ENCODE results near the gene LPP. TPM values are rescaled to one million over a fixed set of nuclear protein-coding genes. Genes with fewer than 3 reads are reported as not detected.

LPP gene
- polyA plus RNA-seq, 2 donors = 10.5 to 12.9 TPM

GRCh38 chr3:188574885-188575284 lies 420.9 kb downstream of the LPP start:
- no peak overlapping the region for H3K4me3 ChIP-seq (ENCODE audit: low read depth in 1 of 2, low read length in 2 of 2)
- 84 to 89% methylated on average over 5 of the region's 5 CpGs for WGBS, 2 donors
- no peaks in the 10 kb centered on the region for H3K4me1 ChIP-seq (ENCODE audit: control insufficient read depth in 2 of 2, insufficient read depth in 2 of 2, low read length in 1 of 2)
- peaks cover 0 to 2% of the 10 kb centered on the region in 2 donors for H3K9me3 ChIP-seq (ENCODE audit: control insufficient read depth in 2 of 2, insufficient read depth in 1 of 2, low read depth in 1 of 2, low read length in 1 of 2)
- peaks cover 0 to 3% of the 10 kb centered on the region in 2 donors for H3K36me3 ChIP-seq (ENCODE audit: control insufficient read depth in 2 of 2, insufficient read depth in 2 of 2, low read length in 1 of 2)
- H3K27ac ChIP-seq (ENCODE audit: low read depth in 2 of 2, low read length in 1 of 2) = no peak overlapping the region
- no peaks in the 10 kb centered on the region for H3K27me3 ChIP-seq (ENCODE audit: control insufficient read depth in 1 of 2, insufficient read depth in 2 of 2, low read length in 2 of 2)

- Histone ChIP-seq H3K36me3 (ENCODE audit: control insufficient read depth in 2 of 2, insufficient read depth in 2 of 2, low read length in 1 of 2) (peaks cover 0 to 3% of the 10 kb centered on the region in 2 donors), H3K4me3 (ENCODE audit: low read depth in 1 of 2, low read length in 2 of 2) (no peak overlapping the region), H3K9me3 (ENCODE audit: control insufficient read depth in 2 of 2, insufficient read depth in 1 of 2, low read depth in 1 of 2, low read length in 1 of 2) (peaks cover 0 to 2% of the 10 kb centered on the region in 2 donors), H3K27me3 (ENCODE audit: control insufficient read depth in 1 of 2, insufficient read depth in 2 of 2, low read length in 2 of 2) (no peaks in the 10 kb centered on the region), H3K4me1 (ENCODE audit: control insufficient read depth in 2 of 2, insufficient read depth in 2 of 2, low read length in 1 of 2) (no peaks in the 10 kb centered on the region), H3K27ac (ENCODE audit: low read depth in 2 of 2, low read length in 1 of 2) (no peak overlapping the region)
- 91 to 94% methylated on average over 6 of the region's 6 CpGs for WGBS, 2 donors
These were observed 421.5 kb downstream of the LPP start for GRCh38 chr3:188575501-188575900.

- Histone ChIP-seq H3K36me3 (ENCODE audit: control insufficient read depth in 2 of 2, insufficient read depth in 2 of 2, low read length in 1 of 2) (peaks cover 2 to 3% of the 10 kb centered on the region in 2 donors), H3K9me3 (ENCODE audit: control insufficient read depth in 2 of 2, insufficient read depth in 1 of 2, low read depth in 1 of 2, low read length in 1 of 2) (peaks cover 0 to 2% of the 10 kb centered on the region in 2 donors), H3K27me3 (ENCODE audit: control insufficient read depth in 1 of 2, insufficient read depth in 2 of 2, low read length in 2 of 2) (no peaks in the 10 kb centered on the region), H3K4me1 (ENCODE audit: control insufficient read depth in 2 of 2, insufficient read depth in 2 of 2, low read length in 1 of 2) (no peaks in the 10 kb centered on the region), H3K27ac (ENCODE audit: low read depth in 2 of 2, low read length in 1 of 2) (no peak overlapping the region), H3K4me3 (ENCODE audit: low read depth in 1 of 2, low read length in 2 of 2) (no peak overlapping the region)
- WGBS, 2 donors = 98 to 100% methylated on average over 1 of the region's 3 CpGs
These were observed 423.6 kb downstream of the LPP start for GRCh38 chr3:188577539-188577938.

GRCh38 chr3:188578576-188579363 lies 424.8 kb downstream of the LPP start:
- H3K4me3 ChIP-seq (ENCODE audit: low read depth in 1 of 2, low read length in 2 of 2) = no peak overlapping the region
- peaks cover 2 to 4% of the 10 kb centered on the region in 2 donors for H3K36me3 ChIP-seq (ENCODE audit: control insufficient read depth in 2 of 2, insufficient read depth in 2 of 2, low read length in 1 of 2)
- H3K9me3 ChIP-seq (ENCODE audit: control insufficient read depth in 2 of 2, insufficient read depth in 1 of 2, low read depth in 1 of 2, low read length in 1 of 2) = peaks cover 0 to 2% of the 10 kb centered on the region in 2 donors
- no peaks in the 10 kb centered on the region for H3K27me3 ChIP-seq (ENCODE audit: control insufficient read depth in 1 of 2, insufficient read depth in 2 of 2, low read length in 2 of 2)
- H3K4me1 ChIP-seq (ENCODE audit: control insufficient read depth in 2 of 2, insufficient read depth in 2 of 2, low read length in 1 of 2) = no peaks in the 10 kb centered on the region
- peak overlapping the region; percentile 22 to 23 for H3K27ac ChIP-seq (ENCODE audit: low read depth in 2 of 2, low read length in 1 of 2)
- WGBS, 2 donors = 48 to 57% methylated on average over 6 of the region's 6 CpGs

- Histone ChIP-seq H3K4me1 (ENCODE audit: control insufficient read depth in 2 of 2, insufficient read depth in 2 of 2, low read length in 1 of 2) (no peaks in the 10 kb centered on the region), H3K27ac (ENCODE audit: low read depth in 2 of 2, low read length in 1 of 2) (no peak overlapping the region)
These were observed 426.3 kb downstream of the LPP start for GRCh38 chr3:188580223-188580622.

GRCh38 chr3:188580659-188581058 lies 426.7 kb downstream of the LPP start:
- H3K27me3 ChIP-seq (ENCODE audit: control insufficient read depth in 1 of 2, insufficient read depth in 2 of 2, low read length in 2 of 2) = no peaks in the 10 kb centered on the region
- no peak overlapping the region for H3K27ac ChIP-seq (ENCODE audit: low read depth in 2 of 2, low read length in 1 of 2)
- 96 to 98% methylated on average over 1 of the region's 1 CpG for WGBS, 2 donors
- peaks cover 1 to 2% of the 10 kb centered on the region in 2 donors for H3K36me3 ChIP-seq (ENCODE audit: control insufficient read depth in 2 of 2, insufficient read depth in 2 of 2, low read length in 1 of 2)
- H3K9me3 ChIP-seq (ENCODE audit: control insufficient read depth in 2 of 2, insufficient read depth in 1 of 2, low read depth in 1 of 2, low read length in 1 of 2) = peaks cover 0 to 2% of the 10 kb centered on the region in 2 donors
- H3K4me3 ChIP-seq (ENCODE audit: low read depth in 1 of 2, low read length in 2 of 2) = no peak overlapping the region
- no peaks in the 10 kb centered on the region for H3K4me1 ChIP-seq (ENCODE audit: control insufficient read depth in 2 of 2, insufficient read depth in 2 of 2, low read length in 1 of 2)

More at GRCh38 chr3:188580223-188580622, 426.3 kb downstream of the LPP start:
- peaks cover 0 to 2% of the 10 kb centered on the region in 2 donors for H3K9me3 ChIP-seq (ENCODE audit: control insufficient read depth in 2 of 2, insufficient read depth in 1 of 2, low read depth in 1 of 2, low read length in 1 of 2)
- no peak overlapping the region for H3K4me3 ChIP-seq (ENCODE audit: low read depth in 1 of 2, low read length in 2 of 2)
- no peaks in the 10 kb centered on the region for H3K27me3 ChIP-seq (ENCODE audit: control insufficient read depth in 1 of 2, insufficient read depth in 2 of 2, low read length in 2 of 2)
- 74 to 82% methylated on average over 1 of the region's 1 CpG for WGBS, 2 donors
- H3K36me3 ChIP-seq (ENCODE audit: control insufficient read depth in 2 of 2, insufficient read depth in 2 of 2, low read length in 1 of 2) = peaks cover 1 to 2% of the 10 kb centered on the region in 2 donors

- Histone ChIP-seq H3K4me1 (ENCODE audit: control insufficient read depth in 2 of 2, insufficient read depth in 2 of 2, low read length in 1 of 2) (no peaks in the 10 kb centered on the region), H3K27ac (ENCODE audit: low read depth in 2 of 2, low read length in 1 of 2) (no peak overlapping the region)
These were observed 427.4 kb downstream of the LPP start for GRCh38 chr3:188581365-188581764.

GRCh38 chr3:188581792-188582191 lies 427.8 kb downstream of the LPP start:
- Histone ChIP-seq H3K36me3 (ENCODE audit: control insufficient read depth in 2 of 2, insufficient read depth in 2 of 2, low read length in 1 of 2) (peaks cover 1 to 2% of the 10 kb centered on the region in 2 donors), H3K27me3 (ENCODE audit: control insufficient read depth in 1 of 2, insufficient read depth in 2 of 2, low read length in 2 of 2) (no peaks in the 10 kb centered on the region), H3K4me3 (ENCODE audit: low read depth in 1 of 2, low read length in 2 of 2) (no peak overlapping the region), H3K27ac (ENCODE audit: low read depth in 2 of 2, low read length in 1 of 2) (no peak overlapping the region), H3K9me3 (ENCODE audit: control insufficient read depth in 2 of 2, insufficient read depth in 1 of 2, low read depth in 1 of 2, low read length in 1 of 2) (peaks cover 0 to 2% of the 10 kb centered on the region in 2 donors), H3K4me1 (ENCODE audit: control insufficient read depth in 2 of 2, insufficient read depth in 2 of 2, low read length in 1 of 2) (no peaks in the 10 kb centered on the region)
- 60 to 74% methylated on average over 4 of the region's 4 CpGs for WGBS, 2 donors

More at GRCh38 chr3:188581365-188581764, 427.4 kb downstream of the LPP start:
- WGBS, 2 donors = 94 to 96% methylated on average over 4 of the region's 4 CpGs
- Histone ChIP-seq H3K9me3 (ENCODE audit: control insufficient read depth in 2 of 2, insufficient read depth in 1 of 2, low read depth in 1 of 2, low read length in 1 of 2) (peaks cover 0 to 2% of the 10 kb centered on the region in 2 donors), H3K4me3 (ENCODE audit: low read depth in 1 of 2, low read length in 2 of 2) (no peak overlapping the region), H3K36me3 (ENCODE audit: control insufficient read depth in 2 of 2, insufficient read depth in 2 of 2, low read length in 1 of 2) (peaks cover 1 to 2% of the 10 kb centered on the region in 2 donors), H3K27me3 (ENCODE audit: control insufficient read depth in 1 of 2, insufficient read depth in 2 of 2, low read length in 2 of 2) (no peaks in the 10 kb centered on the region)

GRCh38 chr3:188583341-188584161 lies 429.6 kb downstream of the LPP start:
- Histone ChIP-seq H3K9me3 (ENCODE audit: control insufficient read depth in 2 of 2, insufficient read depth in 1 of 2, low read depth in 1 of 2, low read length in 1 of 2) (peaks cover 0 to under 1% of the 10 kb centered on the region in 2 donors), H3K36me3 (ENCODE audit: control insufficient read depth in 2 of 2, insufficient read depth in 2 of 2, low read length in 1 of 2) (peaks cover 1 to 2% of the 10 kb centered on the region in 2 donors), H3K27ac (ENCODE audit: low read depth in 2 of 2, low read length in 1 of 2) (no peak overlapping the region), H3K4me3 (ENCODE audit: low read depth in 1 of 2, low read length in 2 of 2) (no peak overlapping the region), H3K4me1 (ENCODE audit: control insufficient read depth in 2 of 2, insufficient read depth in 2 of 2, low read length in 1 of 2) (no peaks in the 10 kb centered on the region), H3K27me3 (ENCODE audit: control insufficient read depth in 1 of 2, insufficient read depth in 2 of 2, low read length in 2 of 2) (no peaks in the 10 kb centered on the region)
- 60 to 67% methylated on average over 9 of the region's 9 CpGs for WGBS, 2 donors
